ENCODE measurements around the gene CRX.
"Not testable (repeated sequence)": the region's sequence is repeated elsewhere in the genome, so short reads cannot be mapped to it uniquely, and the experiment has no call there.

Gene CRX

DNA sequence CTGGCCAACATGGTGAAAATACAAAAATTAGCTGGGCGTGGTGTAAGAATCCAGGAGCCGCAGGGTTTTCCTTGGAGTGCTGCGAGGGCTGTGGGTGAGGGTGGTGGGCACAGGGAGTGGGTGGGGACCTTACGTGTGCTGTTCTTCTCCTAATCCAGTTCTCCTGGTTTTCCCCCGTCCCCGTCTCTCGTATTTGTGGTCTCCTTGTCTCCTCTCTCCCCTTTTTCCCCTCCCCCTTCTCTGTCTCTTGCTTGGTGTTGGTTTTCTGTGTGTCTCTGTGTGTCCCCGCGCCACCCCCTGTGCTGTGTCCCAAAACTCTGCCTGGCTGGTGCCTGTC is 41.6 kb upstream of the CRX start:
- TF ChIP-seq, protein P1, sequence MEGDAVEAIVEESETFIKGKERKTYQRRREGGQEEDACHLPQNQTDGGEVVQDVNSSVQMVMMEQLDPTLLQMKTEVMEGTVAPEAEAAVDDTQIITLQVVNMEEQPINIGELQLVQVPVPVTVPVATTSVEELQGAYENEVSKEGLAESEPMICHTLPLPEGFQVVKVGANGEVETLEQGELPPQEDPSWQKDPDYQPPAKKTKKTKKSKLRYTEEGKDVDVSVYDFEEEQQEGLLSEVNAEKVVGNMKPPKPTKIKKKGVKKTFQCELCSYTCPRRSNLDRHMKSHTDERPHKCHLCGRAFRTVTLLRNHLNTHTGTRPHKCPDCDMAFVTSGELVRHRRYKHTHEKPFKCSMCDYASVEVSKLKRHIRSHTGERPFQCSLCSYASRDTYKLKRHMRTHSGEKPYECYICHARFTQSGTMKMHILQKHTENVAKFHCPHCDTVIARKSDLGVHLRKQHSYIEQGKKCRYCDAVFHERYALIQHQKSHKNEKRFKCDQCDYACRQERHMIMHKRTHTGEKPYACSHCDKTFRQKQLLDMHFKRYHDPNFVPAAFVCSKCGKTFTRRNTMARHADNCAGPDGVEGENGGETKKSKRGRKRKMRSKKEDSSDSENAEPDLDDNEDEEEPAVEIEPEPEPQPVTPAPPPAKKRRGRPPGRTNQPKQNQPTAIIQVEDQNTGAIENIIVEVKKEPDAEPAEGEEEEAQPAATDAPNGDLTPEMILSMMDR (conservative IDR thresholded peaks at IDR 0.05; ENCODE audit: low read depth): no peak
- CTCF ChIA-PET: no interaction called here

GRCh38 chr19:47781590-47782262 is 40.0 kb upstream of the CRX start:
- TF ChIP-seq, protein P1 (conservative IDR thresholded peaks at IDR 0.05; ENCODE audit: low read depth): no peak
- ChIA-PET CTCF (interaction anchor here (0.6 to 0.7 kb wide), 3 partner anchors 39 to 485 kb away, joined by 4 to 5 read pairs (median 5); no protein-coding TSS in a partner anchor), POLR2A (ENCODE audit: low non-redundant PET) (no interaction called here)
- DNase-seq (ENCODE audit: low spot score): no peak
- H3K27ac ChIP-seq: peak overlapping the region; percentile 85

More for the DNA sequence above, 41.6 kb upstream of the CRX start:
- H3K27ac ChIP-seq: peak overlapping the region; percentile 85
- POLR2A ChIA-PET (ENCODE audit: low non-redundant PET): no interaction called here
- DNase-seq (ENCODE audit: low spot score): no peak

DNA sequence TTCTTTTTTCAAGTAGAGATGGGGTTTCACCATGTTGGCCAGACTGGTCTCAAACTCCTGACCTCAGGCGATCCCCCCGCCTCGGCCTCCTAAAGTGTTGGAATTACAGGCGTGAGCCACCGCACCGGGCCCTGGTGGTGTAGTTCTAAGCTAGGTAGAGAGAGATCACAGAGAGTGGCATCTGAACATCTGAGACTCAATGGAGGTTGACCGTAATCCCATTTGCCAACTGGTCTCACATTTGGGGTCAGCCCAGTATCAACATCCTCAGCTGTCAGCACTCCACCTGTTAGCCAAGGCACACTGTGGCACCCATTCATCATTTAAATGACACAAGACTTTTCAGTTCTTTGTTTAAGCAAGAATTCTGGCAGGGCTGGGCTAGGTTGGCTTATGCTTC is 35.2 kb upstream of the CRX start:
- no peak overlapping the region for H3K27ac ChIP-seq
- TF ChIP-seq, protein P1 (conservative IDR thresholded peaks at IDR 0.05; ENCODE audit: low read depth): no peak
- POLR2A ChIA-PET (ENCODE audit: low non-redundant PET): interaction anchor here (0.5 kb wide), 1 partner anchor 19 kb away, joined by 7 read pairs; no protein-coding TSS in a partner anchor
- no peak for DNase-seq (ENCODE audit: low spot score)
- CTCF ChIA-PET: no interaction called here

DNA sequence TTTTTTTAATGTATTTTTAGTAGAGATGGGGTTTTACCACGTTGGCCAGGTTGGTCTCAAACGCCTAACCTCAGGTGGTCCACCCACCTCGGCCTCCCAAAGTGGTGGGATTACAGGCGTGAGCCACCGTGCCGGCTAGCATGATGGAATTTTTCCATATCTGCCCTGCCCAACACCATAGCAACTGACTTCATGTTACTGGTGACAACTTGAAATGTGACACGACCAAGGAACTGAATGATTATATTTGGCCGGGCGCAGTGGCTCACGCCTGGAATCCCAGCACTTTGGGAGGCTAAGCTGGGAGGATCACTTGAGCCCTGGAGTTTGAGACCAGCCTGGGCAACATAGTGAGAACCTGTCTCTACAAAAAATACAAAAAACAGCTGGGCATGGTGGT is 34.4 kb upstream of the CRX start:
- H3K27ac ChIP-seq; CTCF ChIA-PET; DNase-seq (ENCODE audit: low spot score): not testable (repeated sequence)
- POLR2A ChIA-PET (ENCODE audit: low non-redundant PET): interaction anchor here (0.6 to 0.7 kb wide), 2 partner anchors 25 to 158 kb away, joined by 4 to 6 read pairs; no protein-coding TSS in a partner anchor

DNA sequence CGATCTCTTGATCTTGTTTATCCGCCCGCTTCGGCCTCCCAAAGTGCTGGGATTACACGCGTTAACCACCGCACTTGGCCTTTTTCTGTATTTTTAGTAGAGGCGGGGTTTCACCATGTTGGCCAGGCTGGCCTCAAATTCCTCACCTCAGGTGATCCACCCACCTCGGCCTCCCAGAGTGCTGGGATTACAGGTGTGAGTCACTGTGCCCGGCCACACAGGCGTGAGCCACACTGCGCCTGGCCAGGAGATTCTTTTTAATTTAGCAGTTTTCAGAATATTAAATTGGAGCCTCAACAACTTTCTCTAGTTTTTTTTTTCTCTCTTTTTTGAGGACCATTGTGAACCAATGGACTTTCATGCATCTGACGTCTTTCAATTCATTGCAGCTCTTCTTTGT is 31.9 kb upstream of the CRX start:
- CTCF ChIA-PET: interaction anchor here (0.6 to 1.6 kb wide), 9 partner anchors 10 to 1618 kb away, joined by 3 to 6 read pairs (median 3); no protein-coding TSS in a partner anchor
- POLR2A ChIA-PET (ENCODE audit: low non-redundant PET): interaction anchor here (0.7 kb wide), 1 partner anchor 24 kb away, joined by 4 read pairs; no protein-coding TSS in a partner anchor

DNA sequence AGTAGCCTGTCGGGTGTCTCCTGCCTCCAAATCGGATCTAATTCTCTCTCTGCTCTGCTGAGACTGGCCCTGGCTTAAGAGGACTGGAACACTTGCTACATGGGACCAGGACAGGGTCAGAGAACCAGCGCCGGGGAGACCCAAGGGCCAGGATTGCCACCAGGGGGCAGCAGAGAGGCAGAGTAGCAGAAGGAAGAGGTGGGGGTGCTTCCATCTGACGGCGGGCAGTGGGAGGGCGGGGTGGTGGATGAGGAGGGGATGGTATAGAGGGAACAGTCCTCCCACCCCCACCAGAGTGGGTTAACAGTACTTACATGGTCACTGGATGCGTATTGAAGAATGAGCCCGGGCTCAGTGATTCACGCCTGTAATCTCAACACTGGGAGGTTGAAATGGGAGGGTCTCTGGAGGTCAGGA is 31.3 kb upstream of the CRX start:
- peak overlapping the region; percentile 35; the same call in 1 of the 2 replicates for H3K27ac ChIP-seq
- ChIA-PET CTCF (interaction anchor here (0.6 to 1.6 kb wide), 9 partner anchors 9 to 532 kb away, joined by 3 to 6 read pairs (median 3); no protein-coding TSS in a partner anchor), POLR2A (ENCODE audit: low non-redundant PET) (interaction anchor here (0.7 kb wide), 1 partner anchor 25 kb away, joined by 4 read pairs; no protein-coding TSS in a partner anchor)
- peak; percentile 75 for DNase-seq (ENCODE audit: low spot score)
- TF ChIP-seq, protein P1 (conservative IDR thresholded peaks at IDR 0.05; ENCODE audit: low read depth): peak; percentile 87

More for the DNA sequence above, 31.9 kb upstream of the CRX start:
- H3K27ac ChIP-seq: peak overlapping the region; percentile 35
- DNase-seq (ENCODE audit: low spot score): peak; percentile 31

DNA sequence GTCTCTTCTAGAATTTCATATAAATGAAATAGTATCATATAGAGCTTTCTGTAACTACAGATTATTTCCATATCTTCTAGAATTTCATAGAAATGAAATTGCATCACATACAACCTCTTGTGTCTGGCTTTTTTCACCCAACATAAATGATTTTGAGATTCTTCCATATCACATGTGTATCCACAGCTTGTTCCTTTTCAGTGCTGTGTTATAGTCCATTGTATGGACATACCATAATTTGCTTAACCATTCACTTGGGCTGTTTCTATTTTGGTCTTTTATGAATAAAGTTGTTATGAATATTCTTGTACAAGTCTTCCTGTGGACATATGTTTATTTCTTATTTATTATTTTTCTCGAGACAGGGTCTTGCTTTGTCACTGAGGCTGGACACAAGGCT is 29.1 kb upstream of the CRX start:
- TF ChIP-seq, protein P1 (conservative IDR thresholded peaks at IDR 0.05; ENCODE audit: low read depth): no peak
- no peak for DNase-seq (ENCODE audit: low spot score)
- POLR2A ChIA-PET (ENCODE audit: low non-redundant PET): no interaction called here
- CTCF ChIA-PET: interaction anchor here (0.6 kb wide), 1 partner anchor 64 kb away, joined by 3 read pairs; no protein-coding TSS in a partner anchor
- H3K27ac ChIP-seq: no peak overlapping the region

Measured in RWPE1 (cell line).